ENCODE results near the gene ZNF592.

Gene ZNF592

GRCh38 chr15:84810073-84810840 is 61.9 kb downstream of the ZNF592 start:
- no peak for DNase-seq (ENCODE audit: low read depth)

DNA sequence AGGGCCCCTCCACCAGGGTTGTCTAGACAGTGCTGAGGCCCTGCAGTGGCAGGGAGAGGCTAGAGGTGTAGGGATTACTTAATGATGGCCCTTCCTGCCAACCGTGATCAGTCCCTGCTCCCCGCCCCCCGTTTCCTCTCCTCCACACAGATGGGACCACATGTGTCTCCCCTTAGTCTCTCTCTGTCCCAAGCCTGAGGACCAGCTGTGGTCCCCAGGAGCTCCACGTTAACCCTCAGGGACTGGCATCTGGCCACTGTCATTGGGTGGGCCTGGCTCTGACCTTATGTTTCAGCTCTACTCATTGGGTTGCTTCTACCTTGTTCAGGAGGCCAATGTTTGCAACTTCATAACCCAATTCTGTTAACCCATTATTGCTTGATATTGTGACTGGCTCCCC is 62.8 kb downstream of the ZNF592 start:
- DNase-seq (ENCODE audit: low read depth) = no peak

DNA sequence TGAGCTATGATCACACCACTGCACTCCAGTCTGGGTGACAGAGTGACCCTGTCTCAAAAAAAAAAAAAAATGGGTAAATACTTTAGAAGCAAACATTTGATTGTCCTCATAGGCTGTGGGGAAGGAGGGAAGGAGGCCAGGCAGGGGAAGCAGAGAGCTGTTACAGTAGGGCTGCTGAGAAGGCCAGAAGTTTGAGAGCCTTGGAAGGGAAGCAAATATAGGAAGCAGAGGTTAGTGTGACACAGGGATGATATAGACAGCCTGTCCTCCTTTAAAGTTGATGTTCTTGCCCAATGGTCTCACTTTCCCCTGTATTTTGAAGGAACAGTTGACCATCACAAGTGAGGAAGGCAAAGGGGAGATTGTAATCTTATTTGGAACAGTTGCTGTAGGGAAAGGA is 63.4 kb downstream of the ZNF592 start:
- DNase-seq (ENCODE audit: low read depth) = no peak

- DNase-seq (ENCODE audit: low read depth) = no peak
Observed at GRCh38 chr15:84812842-84813241, 64.5 kb downstream of the ZNF592 start.

- no peak for DNase-seq (ENCODE audit: low read depth)
Observed at GRCh38 chr15:84813435-84813834, 65.0 kb downstream of the ZNF592 start.

DNA sequence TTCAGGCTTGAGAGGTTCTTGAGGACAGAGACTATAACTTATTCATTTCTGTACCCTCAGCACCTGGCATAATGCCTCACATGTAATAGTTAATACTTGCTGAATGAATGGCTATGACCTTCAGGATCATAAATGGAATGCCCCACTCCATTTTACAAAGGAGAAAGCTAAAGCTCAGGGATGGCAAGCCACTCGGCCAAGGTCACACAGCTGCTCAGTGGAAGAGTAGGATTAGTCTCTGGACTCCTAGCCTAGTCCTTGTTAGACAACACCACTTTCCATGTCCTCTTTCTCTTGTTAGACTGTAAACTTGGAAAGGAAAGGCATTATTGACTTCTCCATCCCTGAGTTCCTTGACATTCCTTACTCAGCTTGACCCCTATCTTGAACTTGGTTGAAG is 65.5 kb downstream of the ZNF592 start:
- DNase-seq (ENCODE audit: low read depth) = no peak

DNA sequence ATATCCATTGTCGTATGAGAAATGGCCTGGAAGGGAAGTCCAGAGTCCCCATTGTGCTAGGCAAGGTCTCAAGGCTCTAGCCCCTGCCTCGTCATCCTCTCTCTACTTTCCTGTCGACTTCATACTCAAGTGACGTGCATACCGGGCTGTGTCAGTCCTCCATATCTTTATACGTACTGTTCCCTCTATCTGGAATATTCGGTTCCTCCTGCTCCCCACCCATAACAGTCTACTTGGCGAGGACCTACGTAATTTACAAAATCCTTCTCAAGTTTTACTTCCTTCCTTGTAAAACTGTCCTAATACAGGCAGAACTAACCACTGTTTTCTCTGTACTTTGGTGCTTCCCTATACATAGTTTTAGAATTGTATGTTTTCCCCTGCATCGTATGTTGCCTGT is 66.5 kb downstream of the ZNF592 start:
- DNase-seq (ENCODE audit: low read depth) = no peak

GRCh38 chr15:84816694-84817465 is 68.5 kb downstream of the ZNF592 start, which contains the start of gene ALPK3:
TSS of gene ALPK3 (plus strand) at chr15:84817356. CDS start at chr15:84817453, 97 bp downstream.
- DNase-seq (ENCODE audit: low read depth) = no peak

DNA sequence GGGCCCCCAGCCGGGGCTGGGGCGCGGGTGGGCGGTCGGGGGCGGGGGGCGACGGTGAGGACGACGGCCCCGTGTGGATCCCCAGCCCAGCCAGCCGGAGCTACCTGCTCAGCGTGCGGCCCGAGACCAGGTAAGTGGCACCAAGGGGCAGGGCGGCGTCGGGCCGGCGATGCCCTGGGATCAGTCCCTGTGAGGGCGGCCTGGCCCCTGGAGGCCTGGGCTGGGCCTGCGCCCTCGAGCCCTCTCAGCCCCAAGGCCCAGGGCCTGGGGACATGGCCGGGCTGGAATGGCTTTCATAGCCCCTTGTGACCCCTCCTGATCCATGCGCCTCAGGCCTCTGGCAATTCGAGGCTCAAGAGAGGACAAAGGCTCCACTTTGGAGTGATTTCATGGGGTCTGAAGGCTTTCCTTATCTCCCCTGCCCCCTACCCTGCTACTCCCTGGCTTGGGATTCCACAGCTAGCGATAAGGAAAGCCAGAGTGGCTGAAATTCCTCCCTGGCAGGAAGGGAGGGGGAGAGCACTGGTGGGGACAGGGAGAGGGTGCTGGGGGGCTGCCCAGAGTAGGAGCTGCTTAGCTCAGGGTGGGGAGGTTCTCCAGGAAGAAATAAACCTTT is 69.2 kb downstream of the ZNF592 start:
- DNase-seq (ENCODE audit: low read depth) = no peak

DNA sequence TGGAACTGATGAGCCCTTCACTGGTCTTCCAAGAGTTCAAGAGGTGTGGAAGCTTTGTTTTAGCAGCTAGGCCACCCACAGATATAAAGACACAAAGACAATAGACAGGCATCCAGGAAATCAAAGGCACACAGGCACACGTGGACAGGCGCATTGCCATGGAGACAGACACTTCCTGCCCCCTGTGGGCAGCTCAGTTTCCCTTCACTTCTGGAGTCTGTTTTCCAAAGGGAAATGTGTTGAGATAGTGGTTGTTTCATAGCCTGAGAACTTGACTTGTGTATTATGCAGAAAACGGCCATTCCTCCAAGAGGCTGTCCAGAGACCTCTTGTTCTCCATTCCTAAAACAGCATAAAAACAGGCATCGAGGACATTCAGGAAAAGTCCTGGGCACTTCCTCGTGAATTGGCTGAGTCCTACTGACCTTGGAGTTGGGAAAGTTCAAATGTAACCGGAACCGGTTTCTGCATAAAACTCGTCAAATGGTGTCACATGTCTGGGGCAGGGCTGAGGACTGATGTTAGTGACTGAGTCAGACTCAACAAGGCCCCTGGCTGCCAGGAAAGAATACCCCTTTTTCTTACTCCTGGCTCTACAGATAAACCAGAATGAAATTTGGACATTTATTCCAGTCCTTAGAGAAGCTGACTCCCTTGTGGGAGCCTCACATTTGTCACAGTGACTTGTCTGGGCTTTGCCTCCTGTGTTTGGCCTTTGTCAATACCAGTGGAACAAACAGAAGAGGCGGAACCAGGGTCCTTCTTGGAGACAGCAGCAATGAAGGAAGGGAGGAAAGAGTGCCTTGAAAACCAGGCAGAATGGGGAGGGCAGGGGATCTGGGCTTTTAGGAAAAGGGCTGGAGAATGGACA is 70.1 kb downstream of the ZNF592 start:
- DNase-seq (ENCODE audit: low read depth) = no peak

- no peak for DNase-seq (ENCODE audit: low read depth)
Observed at GRCh38 chr15:84819291-84819768, 70.9 kb downstream of the ZNF592 start.

- DNase-seq (ENCODE audit: low read depth) = no peak
Observed at GRCh38 chr15:84819791-84820190, 71.4 kb downstream of the ZNF592 start.

DNA sequence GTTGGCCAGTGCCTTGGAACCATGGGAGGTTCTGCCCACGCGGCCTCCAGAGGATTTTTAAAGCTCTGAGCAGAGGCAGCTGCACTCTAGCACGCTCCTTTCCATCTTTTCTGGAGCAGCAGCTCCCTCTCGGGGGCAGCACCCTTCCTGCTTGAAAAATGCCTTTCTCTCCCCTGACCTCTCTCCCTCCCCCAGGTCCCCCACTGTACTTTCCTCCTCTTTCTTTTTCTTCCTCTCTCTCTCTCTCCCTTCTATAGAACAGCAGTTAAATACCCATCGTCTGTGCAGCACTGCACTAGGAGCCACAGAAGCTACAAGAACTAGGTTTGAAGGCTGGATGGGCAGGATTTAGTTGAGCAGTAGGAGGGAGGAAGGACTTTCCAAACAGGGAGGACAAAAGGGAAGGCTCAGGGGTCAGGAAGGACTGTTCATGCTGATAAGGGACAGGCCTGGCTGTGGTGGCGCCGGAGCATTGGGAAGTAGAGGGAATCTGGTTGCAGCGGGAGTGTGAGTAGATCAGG is 73.2 kb downstream of the ZNF592 start:
- DNase-seq (ENCODE audit: low read depth) = no peak

GRCh38 chr15:84822653-84823281 is 74.4 kb downstream of the ZNF592 start:
- no peak for DNase-seq (ENCODE audit: low read depth)

DNA sequence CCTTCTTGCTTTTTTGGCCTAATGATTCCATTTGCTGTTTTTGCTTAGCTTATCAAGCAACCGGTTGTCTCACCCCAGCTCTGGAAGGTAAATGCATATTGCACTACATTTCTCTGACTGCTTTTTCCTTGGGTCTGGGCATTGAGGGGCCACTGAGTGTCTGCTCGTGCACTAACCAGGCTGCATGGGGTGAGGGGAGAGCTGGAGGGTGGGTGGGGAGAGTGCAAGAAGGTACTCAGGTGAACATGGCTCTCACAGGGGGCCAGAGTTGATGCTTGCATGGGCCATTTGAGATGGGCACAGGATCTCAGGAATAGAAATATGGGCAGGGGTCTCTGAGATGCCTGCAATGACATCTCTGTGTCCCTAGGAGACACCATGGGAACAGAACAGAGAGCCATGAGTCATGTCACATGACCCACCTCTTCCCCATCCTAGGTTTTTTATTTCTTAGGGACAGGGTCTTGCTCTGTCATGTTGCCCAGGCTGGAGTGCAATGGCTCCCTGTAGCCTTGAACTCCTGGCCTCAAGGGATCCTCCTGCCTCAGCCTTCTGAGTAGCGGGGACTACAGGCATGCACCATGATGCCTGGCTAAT is 75.0 kb downstream of the ZNF592 start:
- DNase-seq (ENCODE audit: low read depth) = no peak

GRCh38 chr15:84824260-84825007 is 76.0 kb downstream of the ZNF592 start:
- DNase-seq (ENCODE audit: low read depth) = no peak

DNA sequence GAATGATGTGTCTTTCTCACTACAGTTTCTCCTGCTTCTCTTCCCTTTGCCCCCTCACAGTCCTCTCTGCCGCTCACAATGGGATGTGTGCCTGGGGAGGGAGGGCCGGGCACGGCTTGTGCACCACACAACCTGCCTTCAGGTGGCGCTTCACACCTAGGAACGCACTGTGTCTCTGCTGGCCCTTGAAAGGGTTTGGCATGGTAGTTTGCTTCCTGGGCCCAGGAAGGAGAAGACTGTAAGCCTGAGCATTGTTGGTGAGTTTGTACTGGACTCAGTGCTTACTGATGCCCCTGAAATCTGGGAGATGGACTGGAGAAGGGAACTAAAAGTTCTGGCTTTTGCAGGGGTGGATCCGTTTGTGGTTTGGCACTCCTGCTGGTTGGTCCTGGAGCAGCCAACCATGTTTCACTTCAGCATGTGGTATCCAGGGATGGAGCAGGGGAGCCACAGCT is 78.0 kb downstream of the ZNF592 start:
- DNase-seq (ENCODE audit: low read depth) = no peak

DNA sequence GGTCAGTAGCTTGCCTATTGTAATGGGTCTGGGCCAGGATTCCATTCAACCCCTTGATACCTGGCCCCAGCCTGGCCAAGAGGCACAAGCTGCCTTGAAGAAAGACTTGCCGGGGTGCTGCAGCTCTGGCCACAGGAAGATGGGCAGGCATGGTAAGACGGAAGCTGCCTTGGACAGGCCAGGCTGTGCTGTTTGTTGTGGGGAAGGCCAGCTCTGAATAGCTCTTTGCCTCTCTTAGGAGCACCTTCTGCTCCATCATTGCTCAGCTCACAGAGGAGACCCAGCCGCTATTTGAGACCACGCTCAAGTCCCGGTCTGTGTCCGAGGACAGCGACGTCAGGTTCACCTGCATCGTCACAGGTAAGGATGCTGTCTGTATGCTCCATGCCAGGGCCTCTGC is 78.9 kb downstream of the ZNF592 start:
- DNase-seq (ENCODE audit: low read depth) = no peak

GRCh38 chr15:84828086-84828908 is 79.9 kb downstream of the ZNF592 start:
- no peak for DNase-seq (ENCODE audit: low read depth)

Data from stimulated activated CD8-positive, alpha-beta memory T cell treated with anti-CD3 and anti-CD28 coated beads, Interleukin-4, amount 100 ng/mL, for 24 hours (primary cell).